ENCODE data around the gene PGBD5. TPM values are rescaled to one million over a fixed set of nuclear protein-coding genes. Genes with fewer than 3 reads are reported as not detected.

PGBD5 gene
- total RNA-seq, 1 experiment from 2014 or later = not detected

GRCh38 chr1:230396966-230397365, 29.2 kb downstream of the PGBD5 start:
- DNase-seq (ENCODE audit: low spot score) = no peak

GRCh38 chr1:230395932-230396331, 30.2 kb downstream of the PGBD5 start:
- DNase-seq (ENCODE audit: low spot score) = no peak

DNA sequence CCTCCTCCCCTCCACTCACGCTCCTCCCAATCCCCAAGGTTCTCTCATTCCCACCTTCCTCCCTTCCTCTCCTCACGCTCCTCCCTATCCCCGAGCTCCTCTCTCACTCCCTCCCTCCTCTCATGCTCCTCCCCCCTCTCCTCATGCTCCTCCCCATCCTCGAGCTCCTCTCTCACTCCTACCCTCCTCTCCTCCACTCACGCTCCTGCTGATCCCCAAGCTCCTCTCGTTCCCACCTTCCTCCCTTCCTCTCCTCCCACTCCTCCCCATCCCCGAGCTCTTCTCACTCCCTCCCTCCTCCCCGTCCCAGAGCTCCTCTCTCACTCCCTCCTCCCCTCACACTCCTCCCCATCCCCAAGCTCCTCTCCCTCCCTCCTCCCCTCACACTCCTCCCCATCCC, 31.4 kb downstream of the PGBD5 start:
- no peak for DNase-seq (ENCODE audit: low spot score)

DNA sequence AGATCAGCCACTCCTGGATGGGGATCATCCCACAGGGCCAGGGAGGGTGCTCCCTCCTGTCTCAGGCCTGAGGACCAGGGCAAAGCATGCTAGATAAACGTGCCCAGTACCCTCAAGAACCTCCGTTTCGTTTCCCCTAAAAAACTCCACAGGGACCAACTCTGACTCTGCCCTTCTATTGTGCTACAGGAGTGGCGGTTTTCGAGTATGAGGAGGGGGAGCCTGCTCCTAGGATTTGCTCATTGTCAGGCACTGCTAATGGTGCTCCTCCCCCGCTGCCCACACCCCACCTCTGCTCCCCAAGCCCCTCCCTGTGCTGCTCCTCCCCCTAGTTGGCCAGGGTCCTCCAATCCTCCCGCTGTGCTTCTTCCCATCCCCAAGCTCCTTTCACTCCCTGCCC, 32.0 kb downstream of the PGBD5 start:
- DNase-seq (ENCODE audit: low spot score) = no peak

DNA sequence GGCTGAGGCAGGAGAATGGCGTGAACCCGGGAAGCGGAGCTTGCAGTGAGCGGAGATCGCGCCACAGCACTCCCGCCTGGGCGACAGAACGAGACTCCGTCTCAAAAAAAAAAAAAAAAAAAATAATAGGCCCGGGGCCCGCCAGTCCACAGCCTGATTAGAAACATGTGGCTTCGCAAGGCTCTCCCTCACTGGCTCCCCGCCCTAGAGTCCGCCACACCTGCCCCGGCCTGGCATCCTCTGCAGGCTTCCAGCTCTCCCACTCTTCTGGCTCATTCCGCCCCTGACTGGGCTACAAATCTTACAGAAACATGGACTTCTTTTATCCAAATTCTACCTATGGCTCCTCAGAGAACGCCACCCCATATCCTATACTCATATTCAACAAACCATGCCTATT, 32.4 kb downstream of the PGBD5 start:
- peak; percentile 1 for DNase-seq (ENCODE audit: low spot score)

DNA sequence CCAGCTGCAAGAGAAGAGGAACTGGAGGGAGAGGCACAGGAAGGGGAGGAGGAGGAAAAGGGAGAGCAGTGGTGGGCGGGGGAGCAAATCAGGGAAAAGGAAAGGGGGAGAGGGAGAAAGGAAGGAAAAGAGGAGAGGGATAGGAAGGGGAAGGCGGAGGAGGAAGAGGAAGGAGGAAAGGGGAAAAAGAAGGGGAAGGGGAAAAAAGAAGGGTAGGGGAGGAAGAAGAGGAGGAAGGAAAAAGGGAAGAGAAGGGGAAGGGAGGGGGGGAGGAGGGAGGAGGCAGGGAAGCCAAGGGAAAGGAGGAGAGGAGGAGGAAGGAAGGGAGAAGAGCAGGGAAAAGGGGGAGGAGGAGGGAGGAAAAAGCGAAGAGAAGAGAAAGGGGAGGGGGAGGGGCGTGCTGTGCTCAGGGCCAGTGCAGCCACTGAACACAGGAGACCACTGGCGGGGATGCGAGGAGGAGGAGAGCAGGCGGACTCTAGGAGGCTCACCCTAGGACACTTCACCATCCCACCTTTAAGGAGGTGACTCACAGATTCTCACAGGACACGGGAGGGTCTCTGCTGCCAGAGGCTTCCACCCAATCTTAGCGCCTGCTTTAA, 33.1 kb downstream of the PGBD5 start:
- no peak for DNase-seq (ENCODE audit: low spot score)

DNA sequence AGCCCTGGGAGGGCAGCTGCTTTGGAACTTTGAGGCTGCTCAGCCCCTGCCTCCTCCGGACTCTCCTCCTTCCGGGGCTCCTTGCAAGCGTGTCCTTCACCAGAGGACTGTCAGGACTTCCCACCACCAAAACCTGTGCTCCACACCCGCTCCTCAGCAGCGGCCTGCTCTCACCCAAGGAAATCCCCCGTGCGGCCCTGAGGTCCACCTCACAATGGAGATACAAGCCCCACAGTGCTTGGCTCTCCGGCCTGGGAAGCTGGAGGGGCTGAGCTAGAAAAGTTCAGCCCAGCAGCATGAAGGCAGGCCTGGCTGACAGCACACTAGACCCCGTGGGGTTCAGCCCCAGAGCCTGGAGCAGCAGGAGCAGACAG, 33.6 kb downstream of the PGBD5 start:
- DNase-seq (ENCODE audit: low spot score) = no peak

GRCh38 chr1:230391776-230392535, 34.2 kb downstream of the PGBD5 start:
- no peak for DNase-seq (ENCODE audit: low spot score)

DNA sequence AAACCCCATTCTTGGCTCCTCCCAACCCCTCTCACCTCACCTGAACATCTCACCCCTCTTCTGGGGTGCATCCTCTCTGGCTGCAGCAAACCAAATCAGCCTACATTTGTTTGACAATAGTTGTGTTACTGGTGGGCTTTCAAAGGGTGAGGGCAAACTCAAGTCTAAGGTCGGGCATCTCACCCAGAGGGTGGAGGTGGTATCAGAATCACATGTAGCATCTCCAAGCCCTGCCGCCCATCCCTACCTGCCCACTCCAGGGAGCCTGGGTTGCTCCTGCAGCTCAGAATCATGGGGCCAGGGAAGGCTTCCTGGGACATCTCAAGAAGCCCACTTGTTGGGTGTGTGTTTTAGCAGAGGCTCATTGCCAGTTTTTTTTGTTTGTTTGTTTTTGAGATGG, 35.8 kb downstream of the PGBD5 start:
- DNase-seq (ENCODE audit: low spot score) = no peak

- DNase-seq (ENCODE audit: low spot score) = no peak
Measured at GRCh38 chr1:230387876-230388275, 38.3 kb downstream of the PGBD5 start.

- no peak for DNase-seq (ENCODE audit: low spot score)
Measured at GRCh38 chr1:230387296-230387695, 38.8 kb downstream of the PGBD5 start.

DNA sequence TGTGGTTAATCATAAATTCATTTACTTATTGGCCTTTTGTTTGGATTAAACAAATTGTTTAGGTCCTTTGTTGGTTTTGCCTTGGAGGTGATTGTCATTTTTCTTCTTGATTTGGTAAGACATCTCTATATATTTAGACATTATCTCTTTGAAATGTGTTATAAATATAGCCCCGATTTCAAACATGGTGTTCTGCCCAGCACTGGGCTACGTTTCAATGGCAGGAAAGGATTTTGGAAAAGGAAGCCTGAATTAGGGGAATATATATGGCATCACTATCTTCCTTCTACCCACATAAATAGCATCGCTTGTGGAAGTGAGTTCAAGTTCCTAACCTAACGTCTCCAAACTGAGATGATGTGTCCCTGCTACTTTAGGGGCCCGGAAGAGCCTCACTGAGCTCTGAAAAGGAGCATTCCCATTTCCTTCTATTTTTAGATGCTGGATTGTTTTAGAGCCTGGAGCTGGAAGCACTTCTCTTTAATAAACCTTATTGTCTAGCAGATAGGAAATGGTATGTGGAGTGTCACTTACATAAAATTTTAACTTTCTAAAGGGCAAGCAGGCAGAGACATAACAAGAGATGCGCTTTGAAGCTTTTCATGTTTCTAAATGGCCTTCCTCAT, 39.4 kb downstream of the PGBD5 start:
- no peak for DNase-seq (ENCODE audit: low spot score)

DNA sequence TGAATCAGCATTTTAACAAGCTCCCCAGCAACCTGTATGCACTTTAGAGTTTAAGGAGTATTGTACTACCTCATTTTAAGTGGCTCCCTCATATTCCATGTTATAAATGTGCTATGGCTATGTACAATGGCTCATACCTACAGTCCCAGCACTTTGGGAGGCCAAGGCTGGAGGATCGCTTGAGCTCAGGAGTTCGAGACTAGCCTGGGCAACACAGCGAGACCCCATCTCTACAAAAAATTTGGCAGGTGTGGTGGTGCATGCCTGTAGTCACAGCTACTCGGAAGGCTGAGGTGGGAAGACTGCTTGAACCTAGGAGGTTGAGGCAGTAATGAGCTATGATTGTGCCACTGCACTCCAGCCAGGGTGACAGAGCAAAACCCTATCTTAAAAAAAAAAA, 40.2 kb downstream of the PGBD5 start:
- no peak for DNase-seq (ENCODE audit: low spot score)

- DNase-seq (ENCODE audit: low spot score) = no peak
Measured at GRCh38 chr1:230385158-230385450, 41.0 kb downstream of the PGBD5 start.

DNA sequence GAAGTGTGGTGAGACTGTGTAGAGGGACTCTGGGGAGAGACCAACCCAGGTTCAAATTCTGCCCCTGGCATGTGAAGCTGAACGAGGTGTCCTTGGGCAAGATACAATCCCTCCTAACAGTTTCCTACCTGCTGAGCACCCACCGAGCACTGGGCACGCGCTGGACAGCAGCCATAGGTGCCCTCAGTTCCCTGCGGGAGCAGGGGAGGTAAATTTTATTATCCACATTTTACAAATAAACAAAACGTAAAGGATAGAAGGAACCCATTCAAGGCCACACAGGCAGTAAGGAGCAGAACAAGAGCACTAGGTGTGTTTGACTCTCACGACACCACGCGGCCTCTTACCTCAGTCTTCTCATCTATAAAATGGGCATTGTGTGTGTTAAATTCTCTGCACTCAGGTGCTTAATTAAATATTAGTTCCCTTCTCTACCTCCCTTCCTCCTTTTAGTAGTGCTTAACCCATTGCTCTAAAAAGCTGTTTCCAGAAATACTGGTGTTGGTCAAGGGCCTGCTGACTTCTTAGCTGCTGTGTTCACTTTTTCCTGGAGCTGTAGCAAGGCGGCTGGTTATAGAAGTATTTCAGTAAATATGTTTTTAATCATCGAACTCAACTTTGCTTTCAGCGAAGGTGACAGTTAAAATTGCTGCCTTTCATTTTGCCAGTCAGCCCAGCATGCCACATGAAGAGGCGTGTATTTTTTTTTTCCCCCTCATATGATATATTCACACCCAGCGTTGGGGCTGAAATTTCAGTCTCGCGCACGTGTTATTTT, 41.6 kb downstream of the PGBD5 start:
- DNase-seq (ENCODE audit: low spot score) = no peak

DNA sequence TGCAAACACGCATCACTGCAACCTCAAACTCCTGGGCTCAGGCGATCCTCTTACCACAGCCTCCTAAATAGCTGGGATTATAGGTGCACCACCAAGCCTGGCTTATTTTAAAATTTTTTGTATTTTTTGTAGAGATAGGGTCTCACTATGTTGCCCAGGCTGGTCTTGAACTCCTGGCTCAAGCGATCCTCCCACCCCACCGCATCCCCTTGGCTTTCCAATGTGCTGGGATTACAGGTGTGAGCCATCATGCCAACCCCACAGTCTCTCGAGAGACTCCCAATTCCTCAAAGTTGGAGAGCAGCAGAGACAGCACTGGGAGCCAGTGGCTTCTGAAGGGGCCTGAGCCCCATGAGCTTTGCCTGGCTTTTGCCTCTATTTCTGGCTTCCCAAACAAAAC, 42.7 kb downstream of the PGBD5 start:
- no peak for DNase-seq (ENCODE audit: low spot score)

DNA sequence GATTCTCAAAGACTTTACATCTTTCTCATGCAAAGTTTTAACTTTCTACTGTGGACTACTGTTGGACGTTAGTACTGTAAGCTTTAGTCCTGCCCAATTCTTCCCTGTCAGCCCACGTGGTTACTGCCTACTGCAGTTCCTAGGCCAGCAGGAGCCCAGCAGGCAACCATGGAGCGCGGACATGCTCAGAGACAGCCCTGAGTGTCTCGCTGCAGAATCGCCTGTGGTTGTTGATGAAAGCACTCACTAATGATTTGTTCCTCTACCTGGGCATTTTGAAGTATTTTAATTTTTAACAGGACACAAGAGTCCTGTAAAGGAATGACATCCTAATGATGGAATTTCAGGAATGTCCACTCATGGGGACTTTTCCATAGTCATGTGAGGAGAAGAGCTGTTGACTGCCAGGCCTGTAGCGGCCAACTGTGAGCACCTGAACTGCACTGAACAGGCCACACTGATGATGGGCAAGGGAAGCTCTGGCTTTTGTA, 44.1 kb downstream of the PGBD5 start:
- no peak for DNase-seq (ENCODE audit: low spot score)

DNA sequence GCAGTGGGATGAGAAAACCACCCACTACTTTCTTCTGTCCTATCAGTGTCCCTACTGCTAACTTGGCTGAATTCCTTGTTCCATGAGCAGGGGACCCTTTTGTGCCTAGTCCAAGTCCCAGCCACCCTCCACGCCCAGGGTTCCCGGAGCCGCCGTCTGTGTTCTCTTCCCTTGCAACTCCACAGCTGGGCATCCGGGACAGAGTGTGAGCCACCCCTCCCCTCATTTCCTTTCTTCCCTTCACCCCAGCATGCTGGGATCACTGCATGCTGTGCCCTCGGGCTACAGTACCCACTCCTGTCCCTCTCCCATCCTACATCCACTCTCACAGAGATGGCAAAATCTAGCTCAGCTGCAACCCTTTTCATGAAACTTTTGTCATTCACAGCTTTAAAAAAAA, 44.5 kb downstream of the PGBD5 start:
- DNase-seq (ENCODE audit: low spot score) = no peak

GRCh38 chr1:230381049-230381467, 45.1 kb downstream of the PGBD5 start:
- no peak for DNase-seq (ENCODE audit: low spot score)

- no peak for DNase-seq (ENCODE audit: low spot score)
Measured at GRCh38 chr1:230379928-230380327, 46.2 kb downstream of the PGBD5 start.

DNA sequence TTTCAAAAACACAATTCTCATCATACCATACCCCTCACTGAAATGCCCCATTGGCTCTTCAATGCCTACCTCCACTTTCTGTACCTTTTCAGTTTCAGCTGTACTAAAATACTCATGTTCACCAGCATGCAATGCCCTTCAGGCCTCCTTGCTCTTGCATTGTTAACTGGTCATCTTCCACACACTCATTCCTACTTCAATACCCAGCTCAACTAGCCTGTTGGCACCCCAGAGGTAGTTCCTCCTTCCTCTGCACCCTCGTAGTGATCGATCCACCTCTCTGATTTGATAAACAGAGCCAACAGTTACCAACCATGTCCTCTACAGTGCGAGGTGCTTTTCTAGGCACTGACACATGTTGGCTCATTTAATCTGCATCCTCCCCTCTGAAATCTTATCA, 46.7 kb downstream of the PGBD5 start:
- DNase-seq (ENCODE audit: low spot score) = no peak

- DNase-seq (ENCODE audit: low spot score) = no peak
Measured at GRCh38 chr1:230377851-230378250, 48.3 kb downstream of the PGBD5 start.

Data from HT-29 (cell line).